Liver (tissue), 3 donors: ENCODE results near the gene CCDC63.

Experiments used
- HNF4G ChIP-seq: IDR thresholded peaks from 2 replicates; pipeline ENCODE4 v1.6.1; 2016; ENCODE audit warnings: antibody characterized with exemption
- MAX ChIP-seq: IDR thresholded peaks from 2 replicates; pipeline ENCODE4 v1.6.1; 2016; ENCODE audit warnings: antibody characterized with exemption
- RXRA ChIP-seq, 2 donors: IDR thresholded peaks; 2 replicates each; pipeline ENCODE4 v1.6.1; 2017 to 2018; ENCODE audit warnings: antibody characterized with exemption in 2 of 2, mild to moderate bottlenecking in 1 of 2
- ZBTB33 ChIP-seq: IDR thresholded peaks from 2 replicates; pipeline ENCODE4 v1.6.1; 2016; ENCODE audit warnings: antibody characterized with exemption
- TF ChIP-seq, protein P1 (sequence below): fragments of 150-350 bp; IDR thresholded peaks from 2 replicates; pipeline ENCODE4 v1.5.1; 2017; ENCODE audit warnings: improper control_type of control experiment, low read depth, low read length; ENCODE audit not compliant: missing input control
- donor health status: healthy.
- donor health status: healthy.

- TF ChIP-seq HNF4G (no peak), ZBTB33 (no peak), RXRA (IDR thresholded peaks at IDR 0.05) (no peak), MAX (no peak)
- TF ChIP-seq, protein P1, sequence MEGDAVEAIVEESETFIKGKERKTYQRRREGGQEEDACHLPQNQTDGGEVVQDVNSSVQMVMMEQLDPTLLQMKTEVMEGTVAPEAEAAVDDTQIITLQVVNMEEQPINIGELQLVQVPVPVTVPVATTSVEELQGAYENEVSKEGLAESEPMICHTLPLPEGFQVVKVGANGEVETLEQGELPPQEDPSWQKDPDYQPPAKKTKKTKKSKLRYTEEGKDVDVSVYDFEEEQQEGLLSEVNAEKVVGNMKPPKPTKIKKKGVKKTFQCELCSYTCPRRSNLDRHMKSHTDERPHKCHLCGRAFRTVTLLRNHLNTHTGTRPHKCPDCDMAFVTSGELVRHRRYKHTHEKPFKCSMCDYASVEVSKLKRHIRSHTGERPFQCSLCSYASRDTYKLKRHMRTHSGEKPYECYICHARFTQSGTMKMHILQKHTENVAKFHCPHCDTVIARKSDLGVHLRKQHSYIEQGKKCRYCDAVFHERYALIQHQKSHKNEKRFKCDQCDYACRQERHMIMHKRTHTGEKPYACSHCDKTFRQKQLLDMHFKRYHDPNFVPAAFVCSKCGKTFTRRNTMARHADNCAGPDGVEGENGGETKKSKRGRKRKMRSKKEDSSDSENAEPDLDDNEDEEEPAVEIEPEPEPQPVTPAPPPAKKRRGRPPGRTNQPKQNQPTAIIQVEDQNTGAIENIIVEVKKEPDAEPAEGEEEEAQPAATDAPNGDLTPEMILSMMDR: no peak
Observed at GRCh38 chr12:110948041-110948440, 101.3 kb downstream of the CCDC63 start.
